ENCODE results near the gene TRIM71.
A peak's percentile ranks its signal among the peaks of the same experiment; 100 is the strongest.

Gene TRIM71

GRCh38 chr3:32871273-32871672 is 53.5 kb downstream of the TRIM71 start:
- H3K27ac ChIP-seq: no peak overlapping the region
- no peaks in the 10 kb centered on the region for H3K27me3 ChIP-seq
- peaks cover 26% of the 10 kb centered on the region for H3K4me1 ChIP-seq
- peak overlapping the region; percentile 53 for H3K4me2 ChIP-seq
- H3K9me3 ChIP-seq: no peaks in the 10 kb centered on the region
- no peaks in the 10 kb centered on the region for H3K36me3 ChIP-seq
- no peak overlapping the region for H3K4me3 ChIP-seq
- no peak for TF ChIP-seq Cebpa-rat (IDR thresholded peaks at IDR 0.05)
- H4K20me1 ChIP-seq: no peaks in the 10 kb centered on the region
- no peak overlapping the region for H3K9ac ChIP-seq

GRCh38 chr3:32872487-32873382 is 54.9 kb downstream of the TRIM71 start:
- Histone ChIP-seq H3K27me3 (no peaks in the 10 kb centered on the region), H3K4me1 (peaks cover 26% of the 10 kb centered on the region), H4K20me1 (no peaks in the 10 kb centered on the region), H3K4me2 (no peak overlapping the region), H3K9me3 (no peaks in the 10 kb centered on the region), H3K9ac (no peak overlapping the region), H3K36me3 (no peaks in the 10 kb centered on the region), H3K27ac (no peak overlapping the region), H3K4me3 (no peak overlapping the region)
- no peak for TF ChIP-seq Cebpa-rat (IDR thresholded peaks at IDR 0.05)

- H3K27me3 ChIP-seq: no peaks in the 10 kb centered on the region
- H3K27ac ChIP-seq: no peak overlapping the region
- H3K4me2 ChIP-seq: no peak overlapping the region
- no peaks in the 10 kb centered on the region for H3K9me3 ChIP-seq
- no peaks in the 10 kb centered on the region for H3K36me3 ChIP-seq
- H4K20me1 ChIP-seq: no peaks in the 10 kb centered on the region
- no peak overlapping the region for H3K4me3 ChIP-seq
- H3K9ac ChIP-seq: no peak overlapping the region
- TF ChIP-seq Cebpa-rat (IDR thresholded peaks at IDR 0.05): no peak
- peaks cover 26% of the 10 kb centered on the region for H3K4me1 ChIP-seq
These were observed 55.8 kb downstream of the TRIM71 start for GRCh38 chr3:32873531-32874130.

GRCh38 chr3:32876920-32877319 is 59.1 kb downstream of the TRIM71 start:
- H3K9me3 ChIP-seq: no peaks in the 10 kb centered on the region
- H3K9ac ChIP-seq: no peak overlapping the region
- H3K36me3 ChIP-seq: no peaks in the 10 kb centered on the region
- H3K27me3 ChIP-seq: no peaks in the 10 kb centered on the region
- no peaks in the 10 kb centered on the region for H4K20me1 ChIP-seq
- H3K4me2 ChIP-seq: no peak overlapping the region
- no peak overlapping the region for H3K4me3 ChIP-seq
- TF ChIP-seq Cebpa-rat (IDR thresholded peaks at IDR 0.05): no peak
- H3K27ac ChIP-seq: no peak overlapping the region
- H3K4me1 ChIP-seq: peaks cover 6% of the 10 kb centered on the region; the same call in 1 of the 2 replicates

GRCh38 chr3:32877598-32877997 is 59.8 kb downstream of the TRIM71 start:
- no peaks in the 10 kb centered on the region for H3K27me3 ChIP-seq
- H3K9ac ChIP-seq: no peak overlapping the region
- H3K4me2 ChIP-seq: no peak overlapping the region
- peaks cover 6% of the 10 kb centered on the region; the same call in 1 of the 2 replicates for H3K4me1 ChIP-seq
- H3K27ac ChIP-seq: no peak overlapping the region
- no peak overlapping the region for H3K4me3 ChIP-seq
- no peaks in the 10 kb centered on the region for H3K9me3 ChIP-seq
- H3K36me3 ChIP-seq: no peaks in the 10 kb centered on the region
- TF ChIP-seq Cebpa-rat (IDR thresholded peaks at IDR 0.05): no peak
- H4K20me1 ChIP-seq: no peaks in the 10 kb centered on the region

GRCh38 chr3:32880225-32880624 is 62.4 kb downstream of the TRIM71 start:
- H3K4me3 ChIP-seq: no peak overlapping the region
- H3K9me3 ChIP-seq: no peaks in the 10 kb centered on the region
- no peaks in the 10 kb centered on the region for H3K36me3 ChIP-seq
- TF ChIP-seq Cebpa-rat (IDR thresholded peaks at IDR 0.05): no peak
- H3K9ac ChIP-seq: no peak overlapping the region
- H3K27ac ChIP-seq: no peak overlapping the region
- no peaks in the 10 kb centered on the region for H3K27me3 ChIP-seq
- H4K20me1 ChIP-seq: no peaks in the 10 kb centered on the region
- no peak overlapping the region for H3K4me2 ChIP-seq
- no peaks in the 10 kb centered on the region for H3K4me1 ChIP-seq

- 0 out of 2 replicates have a peak, but pooled peaks cover 4% of the 10 kb centered on the region for H3K36me3 ChIP-seq
- no peaks in the 10 kb centered on the region for H3K4me1 ChIP-seq
- H3K4me3 ChIP-seq: no peak overlapping the region
- TF ChIP-seq Cebpa-rat (IDR thresholded peaks at IDR 0.05): no peak
- no peaks in the 10 kb centered on the region for H4K20me1 ChIP-seq
- H3K27ac ChIP-seq: no peak overlapping the region
- H3K4me2 ChIP-seq: no peak overlapping the region
- no peaks in the 10 kb centered on the region for H3K9me3 ChIP-seq
- H3K27me3 ChIP-seq: no peaks in the 10 kb centered on the region
- H3K9ac ChIP-seq: no peak overlapping the region
These were observed 63.8 kb downstream of the TRIM71 start for GRCh38 chr3:32881624-32882023.

- Histone ChIP-seq H3K9me3 (no peaks in the 10 kb centered on the region), H4K20me1 (no peaks in the 10 kb centered on the region), H3K36me3 (0 out of 2 replicates have a peak, but pooled peaks cover 4% of the 10 kb centered on the region), H3K9ac (no peak overlapping the region), H3K4me3 (no peak overlapping the region), H3K27me3 (no peaks in the 10 kb centered on the region), H3K4me1 (no peaks in the 10 kb centered on the region), H3K27ac (no peak overlapping the region), H3K4me2 (no peak overlapping the region)
- no peak for TF ChIP-seq Cebpa-rat (IDR thresholded peaks at IDR 0.05)
These were observed 64.4 kb downstream of the TRIM71 start for GRCh38 chr3:32882189-32882588.

GRCh38 chr3:32882603-32883025 is 64.8 kb downstream of the TRIM71 start:
- Histone ChIP-seq H3K36me3 (0 out of 2 replicates have a peak, but pooled peaks cover 4% of the 10 kb centered on the region), H3K9ac (no peak overlapping the region), H3K27me3 (no peaks in the 10 kb centered on the region), H3K9me3 (no peaks in the 10 kb centered on the region), H3K27ac (no peak overlapping the region), H3K4me3 (no peak overlapping the region), H4K20me1 (no peaks in the 10 kb centered on the region), H3K4me2 (no peak overlapping the region), H3K4me1 (no peaks in the 10 kb centered on the region)
- no peak for TF ChIP-seq Cebpa-rat (IDR thresholded peaks at IDR 0.05)

- H3K4me2 ChIP-seq: no peak overlapping the region
- H3K4me3 ChIP-seq: no peak overlapping the region
- H3K27ac ChIP-seq: no peak overlapping the region
These were observed 66.0 kb downstream of the TRIM71 start for GRCh38 chr3:32883817-32884216.

More at GRCh38 chr3:32883817-32884216, 66.0 kb downstream of the TRIM71 start:
- Histone ChIP-seq H3K9ac (no peak overlapping the region), H3K9me3 (no peaks in the 10 kb centered on the region), H3K4me1 (no peaks in the 10 kb centered on the region), H3K36me3 (0 out of 2 replicates have a peak, but pooled peaks cover 4% of the 10 kb centered on the region), H4K20me1 (no peaks in the 10 kb centered on the region), H3K27me3 (no peaks in the 10 kb centered on the region)
- TF ChIP-seq Cebpa-rat (IDR thresholded peaks at IDR 0.05): no peak

Data from BLaER1 (cell line).